ENCODE measurements around the gene RUNDC3A. TPM values are rescaled to one million over a fixed set of nuclear protein-coding genes. Genes with fewer than 3 reads are reported as not detected.

RUNDC3A gene
- total RNA-seq, 1 donor from 2014 or later, result 0.26 TPM

- Histone ChIP-seq H3K36me3 (ENCODE audit: control insufficient read depth, insufficient read depth, low read length) (peaks cover 33% of the 10 kb centered on the region), H3K27me3 (ENCODE audit: control insufficient read depth, insufficient read depth, low read length) (no peaks in the 10 kb centered on the region), H3K4me3 (ENCODE audit: low read depth, low read length) (no peak overlapping the region)
- DNase-seq (ENCODE audit: low read depth), result no peak
- TF ChIP-seq CTCF (IDR thresholded peaks at IDR 0.05; ENCODE audit: insufficient read depth, low read length, severe bottlenecking), result no peak
- no peak for FAIRE-seq
Observed at GRCh38 chr17:44349553-44350070, 41.2 kb downstream of the RUNDC3A start.

- H3K27me3 ChIP-seq (ENCODE audit: control insufficient read depth, insufficient read depth, low read length), result no peaks in the 10 kb centered on the region
- DNase-seq (ENCODE audit: low read depth) (peak; percentile 38), FAIRE-seq (no peak)
- peak; percentile 94 for TF ChIP-seq CTCF (IDR thresholded peaks at IDR 0.05; ENCODE audit: insufficient read depth, low read length, severe bottlenecking)
- peaks cover 33% of the 10 kb centered on the region for H3K36me3 ChIP-seq (ENCODE audit: control insufficient read depth, insufficient read depth, low read length)
- H3K4me3 ChIP-seq (ENCODE audit: low read depth, low read length), result no peak overlapping the region
Observed at GRCh38 chr17:44350733-44351226, 42.4 kb downstream of the RUNDC3A start.

GRCh38 chr17:44351464-44351863 is 43.1 kb downstream of the RUNDC3A start:
- no peak for TF ChIP-seq CTCF (IDR thresholded peaks at IDR 0.05; ENCODE audit: insufficient read depth, low read length, severe bottlenecking)
- Histone ChIP-seq H3K27me3 (ENCODE audit: control insufficient read depth, insufficient read depth, low read length) (no peaks in the 10 kb centered on the region), H3K4me3 (ENCODE audit: low read depth, low read length) (no peak overlapping the region), H3K36me3 (ENCODE audit: control insufficient read depth, insufficient read depth, low read length) (peaks cover 32% of the 10 kb centered on the region)
- no peak for FAIRE-seq
- DNase-seq (ENCODE audit: low read depth), result no peak

GRCh38 chr17:44351961-44352827 is 43.8 kb downstream of the RUNDC3A start:
- DNase-seq (ENCODE audit: low read depth), result no peak
- TF ChIP-seq CTCF (IDR thresholded peaks at IDR 0.05; ENCODE audit: insufficient read depth, low read length, severe bottlenecking), result no peak
- H3K27me3 ChIP-seq (ENCODE audit: control insufficient read depth, insufficient read depth, low read length), result no peaks in the 10 kb centered on the region
- no peak for FAIRE-seq
- no peak overlapping the region for H3K4me3 ChIP-seq (ENCODE audit: low read depth, low read length)
- H3K36me3 ChIP-seq (ENCODE audit: control insufficient read depth, insufficient read depth, low read length), result peaks cover 32% of the 10 kb centered on the region

- Histone ChIP-seq H3K36me3 (ENCODE audit: control insufficient read depth, insufficient read depth, low read length) (peaks cover 32% of the 10 kb centered on the region), H3K27me3 (ENCODE audit: control insufficient read depth, insufficient read depth, low read length) (no peaks in the 10 kb centered on the region), H3K4me3 (ENCODE audit: low read depth, low read length) (no peak overlapping the region)
- no peak for TF ChIP-seq CTCF (IDR thresholded peaks at IDR 0.05; ENCODE audit: insufficient read depth, low read length, severe bottlenecking)
- FAIRE-seq (no peak), DNase-seq (ENCODE audit: low read depth) (no peak)
Observed at GRCh38 chr17:44352828-44353671, 44.6 kb downstream of the RUNDC3A start.
